ENCODE measurements around the gene UQCR11. TPM values are rescaled to one million over a fixed set of nuclear protein-coding genes. Genes with fewer than 3 reads are reported as not detected.

UQCR11 gene
- total RNA-seq, 2 experiments from 2014 or later: 231 TPM

- Mint-ChIP-seq H3K4me3 (no peak overlapping the region), H3K27me3 (no peaks in the 10 kb centered on the region), H3K36me3 (ENCODE audit: low read depth) (peaks cover 34% of the 10 kb centered on the region), H3K4me1 (ENCODE audit: low read depth) (peaks cover 11% of the 10 kb centered on the region), H3K9me3 (no peaks in the 10 kb centered on the region), H3K27ac (no peak overlapping the region)
- ChIA-PET POLR2A (no interaction called here), CTCF (interaction anchor here (1.4 kb wide), 1 partner anchor 53 kb away, joined by 5 read pairs; no protein-coding TSS in a partner anchor)
- DNase-seq: no peak
- TF ChIP-seq CTCF (IDR thresholded peaks at IDR 0.05): no peak
- ATAC-seq: no peak
- intact Hi-C loops (cut with micrococcal nuclease): no loop called here
Observed at GRCh38 chr19:1599460-1599846, 5.8 kb downstream of the UQCR11 start.

DNA sequence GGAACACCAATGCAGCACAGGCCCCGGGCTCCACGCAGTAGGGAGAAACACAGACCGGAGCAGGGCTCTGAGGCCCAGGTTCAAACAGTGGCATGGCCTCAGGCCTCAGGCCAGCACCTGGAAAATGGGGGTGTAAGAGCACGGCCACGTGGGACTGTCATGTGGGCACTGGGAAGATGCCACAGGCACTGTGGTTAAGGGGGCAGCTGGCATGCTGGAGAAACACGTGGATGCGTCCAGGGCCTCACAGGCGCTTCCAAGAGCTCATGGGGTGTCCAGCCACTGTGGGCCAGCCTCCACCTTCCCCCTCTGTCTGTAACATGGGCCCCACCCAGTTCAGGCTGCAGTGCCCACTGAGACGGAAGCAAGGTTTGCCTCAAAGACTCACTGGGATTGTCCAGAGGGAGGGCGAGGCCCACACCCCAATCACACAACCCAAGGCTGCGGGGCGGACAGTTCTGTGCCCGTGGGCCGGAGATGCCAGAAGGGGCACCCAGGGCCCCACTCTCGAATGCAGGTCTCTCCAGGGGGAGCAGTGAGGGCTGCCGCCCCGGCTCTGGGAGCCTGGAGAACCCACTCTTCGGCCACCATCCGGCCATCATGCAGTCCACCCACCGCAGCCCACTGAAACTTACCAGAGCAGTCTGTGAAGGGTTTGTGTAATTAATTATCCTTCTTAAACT, 6.3 kb downstream of the UQCR11 start:
- no peak for TF ChIP-seq CTCF (IDR thresholded peaks at IDR 0.05)
- H3K36me3 Mint-ChIP-seq (ENCODE audit: low read depth): peaks cover 30% of the 10 kb centered on the region
- peaks cover 11% of the 10 kb centered on the region for H3K4me1 Mint-ChIP-seq (ENCODE audit: low read depth)
- H3K27ac Mint-ChIP-seq: no peak overlapping the region
- POLR2A ChIA-PET: interaction anchor here (1.4 kb wide), 1 partner anchor 11 kb away, joined by 3 read pairs; no protein-coding TSS in a partner anchor
- no peak overlapping the region for H3K4me3 Mint-ChIP-seq
- intact Hi-C loops (cut with micrococcal nuclease): no loop called here
- no peaks in the 10 kb centered on the region for H3K9me3 Mint-ChIP-seq
- CTCF ChIA-PET: no interaction called here
- H3K27me3 Mint-ChIP-seq: no peaks in the 10 kb centered on the region
- ATAC-seq (no peak), DNase-seq (no peak)

- H3K4me3 Mint-ChIP-seq: peak overlapping the region; percentile 85
- intact Hi-C loops (cut with micrococcal nuclease): no loop called here
- CTCF ChIA-PET: interaction anchor here (0.6 to 1.7 kb wide), 5 partner anchors 10 to 355 kb away, joined by 3 to 10 read pairs (median 5); partner anchors contain the start of gene UQCR11
- ATAC-seq: no peak
- peaks cover 15% of the 10 kb centered on the region for H3K4me1 Mint-ChIP-seq (ENCODE audit: low read depth)
- no peak for DNase-seq
- peaks cover 28% of the 10 kb centered on the region for H3K36me3 Mint-ChIP-seq (ENCODE audit: low read depth)
- no peak for TF ChIP-seq CTCF (IDR thresholded peaks at IDR 0.05)
- POLR2A ChIA-PET: interaction anchor here (0.7 to 5.0 kb wide), 6 partner anchors 9 to 324 kb away, joined by 3 to 25 read pairs (median 4); partner anchors contain the start of genes CIRBP, TCF3 and UQCR11
- no peaks in the 10 kb centered on the region for H3K9me3 Mint-ChIP-seq
- no peak overlapping the region for H3K27ac Mint-ChIP-seq
- no peaks in the 10 kb centered on the region for H3K27me3 Mint-ChIP-seq
Observed at GRCh38 chr19:1593501-1593772, 11.8 kb downstream of the UQCR11 start.

DNA sequence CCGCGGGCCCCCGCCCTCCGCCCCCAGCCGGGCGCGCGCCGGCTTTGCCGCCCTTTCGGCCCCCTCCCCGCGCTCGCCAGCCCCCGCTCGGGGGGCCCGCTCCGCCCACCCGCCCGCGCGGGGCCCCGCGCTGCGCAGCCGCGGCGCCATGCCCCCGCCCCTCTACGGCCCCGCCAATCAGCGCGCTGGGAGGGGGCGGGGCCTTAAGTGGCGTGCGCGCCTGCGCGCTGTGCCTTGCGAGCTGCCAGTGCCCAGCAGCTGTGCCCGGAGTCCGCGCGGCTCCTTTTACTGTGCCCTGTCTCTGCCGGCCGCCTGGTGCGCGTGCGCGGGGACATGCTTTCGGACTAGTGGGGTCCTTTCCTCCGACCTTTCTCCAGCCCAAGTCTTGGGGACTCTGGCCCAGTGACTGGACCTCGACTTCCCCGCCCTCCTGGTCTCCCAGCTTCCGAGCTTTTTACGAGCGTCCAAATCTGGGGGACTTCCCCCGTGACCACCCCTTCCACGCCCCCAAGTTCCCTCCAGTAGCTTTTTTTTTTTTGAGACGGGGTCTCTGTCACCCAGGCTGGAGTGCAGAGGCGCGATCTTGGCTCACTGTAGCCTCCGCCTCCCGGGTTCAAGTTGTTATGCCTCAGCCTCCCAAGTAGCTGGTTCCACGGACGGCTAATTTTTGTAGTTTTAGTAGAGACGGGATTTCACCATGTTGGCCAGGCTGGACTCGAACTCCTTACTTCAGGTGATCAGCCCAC, 12.3 kb downstream of the UQCR11 start, which contains the start of gene MBD3:
MBD3 (minus strand) TSS at position 111 of the 746 bp plus-strand sequence. CDS start 234 bp downstream, outside the sequence.
- no peaks in the 10 kb centered on the region for H3K27me3 Mint-ChIP-seq
- H3K4me1 Mint-ChIP-seq (ENCODE audit: low read depth): peaks cover 15% of the 10 kb centered on the region
- no peaks in the 10 kb centered on the region for H3K9me3 Mint-ChIP-seq
- peak within 1 kb of the TSS; percentile 92 for H3K4me3 Mint-ChIP-seq
- DNase-seq (peak; percentile 88), ATAC-seq (peak; percentile 88)
- ChIA-PET CTCF (interaction anchor here (0.9 to 1.7 kb wide), 5 partner anchors 11 to 234 kb away, joined by 3 to 10 read pairs (median 5); partner anchors contain the start of gene UQCR11), POLR2A (interaction anchor here (0.5 to 5.0 kb wide), 8 partner anchors 9 to 452 kb away, joined by 3 to 25 read pairs (median 3); partner anchors contain the start of genes CIRBP, TCF3 and UQCR11)
- H3K27ac Mint-ChIP-seq: peak within 1 kb of the TSS; percentile 95
- peaks cover 26% of the 10 kb centered on the region for H3K36me3 Mint-ChIP-seq (ENCODE audit: low read depth)
- intact Hi-C loops (cut with micrococcal nuclease): no loop called here
- no peak for TF ChIP-seq CTCF (IDR thresholded peaks at IDR 0.05)

All from activated CD8-positive, alpha-beta T cell treated with anti-CD3 and anti-CD28 coated beads for 36 hours (primary cell).